Esophagus (tissue), 2 donors: ENCODE results near the gene SUPT3H. TPM values are rescaled to one million over a fixed set of nuclear protein-coding genes. Genes with fewer than 3 reads are reported as not detected.

Experiments
- H3K27ac ChIP-seq, 2 donors: one replicate each; pipeline ENCODE4 v1.5.1; 2013; ENCODE audit warnings: low read depth in 2 of 2, mild to moderate bottlenecking in 2 of 2, inconsistent platforms in 1 of 2, low read length in 1 of 2, moderate library complexity in 1 of 2
- H3K27me3 ChIP-seq, 2 donors: one replicate each; pipeline ENCODE4 v1.6.1; 2013; ENCODE audit warnings: low read length in 2 of 2, control low read depth in 1 of 2, mild to moderate bottlenecking in 1 of 2; ENCODE audit not compliant: insufficient read depth in 2 of 2, control insufficient read depth in 1 of 2
- H3K36me3 ChIP-seq, 2 donors: one replicate each; pipeline ENCODE4 v1.6.1; 2013; ENCODE audit warnings: low read length in 1 of 2; ENCODE audit not compliant: control insufficient read depth in 2 of 2, insufficient read depth in 2 of 2
- H3K4me1 ChIP-seq, 2 donors: one replicate each; pipeline ENCODE4 v1.6.1; 2013; ENCODE audit warnings: low read length in 1 of 2; ENCODE audit not compliant: control insufficient read depth in 2 of 2, insufficient read depth in 2 of 2
- H3K4me3 ChIP-seq, 2 donors: one replicate each; pipeline ENCODE4 v1.5.1; 2013; ENCODE audit warnings: low read length in 2 of 2, mild to moderate bottlenecking in 2 of 2, low read depth in 1 of 2, moderate library complexity in 1 of 2
- H3K9me3 ChIP-seq, 2 donors: one replicate each; pipeline ENCODE4 v1.6.1; 2013; ENCODE audit warnings: mild to moderate bottlenecking in 2 of 2, low read depth in 1 of 2, low read length in 1 of 2, moderate library complexity in 1 of 2; ENCODE audit not compliant: control insufficient read depth in 2 of 2, insufficient read depth in 1 of 2
- WGBS, 2 donors: extraction: QIAGEN DNeasy Blood & Tissue Kit; methylation state at CpG; one replicate each; pipeline ENCODE4 v1.1.7; 2013; 5-methylcytosine and 5-hydroxymethylcytosine counted together
- polyA plus RNA-seq, 2 donors: library from polyadenylated mRNA; stranded (reverse); fragments of 200-250 nt; gene quantifications; one replicate each; pipeline ENCODE4 v1.2.3, GENCODE V29; 2013
- donor health status: healthy with polysubstance abuse.
- donor health status: Bipolar disorder and iron deficiency.

SUPT3H gene
- polyA plus RNA-seq, 2 donors = 2.8 to 3.6 TPM

GRCh38 chr6:45092135-45092534 is 285.6 kb downstream of the SUPT3H start:
- 96 to 99% methylated on average over 3 of the region's 3 CpGs for WGBS, 2 donors
- Histone ChIP-seq H3K9me3 (no peaks in the 10 kb centered on the region), H3K4me3 (no peak overlapping the region), H3K4me1 (no peaks in the 10 kb centered on the region), H3K27me3 (no peaks in the 10 kb centered on the region), H3K36me3 (no peaks in the 10 kb centered on the region), H3K27ac (no peak overlapping the region)

GRCh38 chr6:45086360-45087084 is 291.2 kb downstream of the SUPT3H start:
- Histone ChIP-seq H3K27ac (no peak overlapping the region), H3K36me3 (no peaks in the 10 kb centered on the region), H3K4me1 (no peaks in the 10 kb centered on the region), H3K4me3 (no peak overlapping the region), H3K9me3 (no peaks in the 10 kb centered on the region), H3K27me3 (no peaks in the 10 kb centered on the region)
- 60 to 63% methylated on average over 5 of the region's 5 CpGs for WGBS, 2 donors

GRCh38 chr6:45084257-45084656 is 293.5 kb downstream of the SUPT3H start:
- H3K4me3 ChIP-seq = no peak overlapping the region
- H3K27me3 ChIP-seq = no peaks in the 10 kb centered on the region
- no peaks in the 10 kb centered on the region for H3K36me3 ChIP-seq
- H3K9me3 ChIP-seq = no peaks in the 10 kb centered on the region
- 87 to 90% methylated on average over 3 of the region's 3 CpGs for WGBS, 2 donors
- no peak overlapping the region for H3K27ac ChIP-seq
- H3K4me1 ChIP-seq = no peaks in the 10 kb centered on the region

GRCh38 chr6:45082091-45082490 is 295.6 kb downstream of the SUPT3H start:
- no peak overlapping the region for H3K27ac ChIP-seq
- WGBS, 2 donors = 76 to 80% methylated on average over 1 of the region's 1 CpG
- H3K4me1 ChIP-seq = no peaks in the 10 kb centered on the region
- no peak overlapping the region for H3K4me3 ChIP-seq
- no peaks in the 10 kb centered on the region for H3K36me3 ChIP-seq
- H3K27me3 ChIP-seq = no peaks in the 10 kb centered on the region
- no peaks in the 10 kb centered on the region for H3K9me3 ChIP-seq

GRCh38 chr6:45081634-45082033 is 296.1 kb downstream of the SUPT3H start:
- no peaks in the 10 kb centered on the region for H3K4me1 ChIP-seq
- no peak overlapping the region for H3K4me3 ChIP-seq
- WGBS, 2 donors = 95 to 96% methylated on average over 1 of the region's 1 CpG
- no peak overlapping the region for H3K27ac ChIP-seq
- H3K9me3 ChIP-seq = no peaks in the 10 kb centered on the region
- H3K36me3 ChIP-seq = no peaks in the 10 kb centered on the region
- no peaks in the 10 kb centered on the region for H3K27me3 ChIP-seq

- Histone ChIP-seq H3K27ac (no peak overlapping the region), H3K9me3 (no peaks in the 10 kb centered on the region), H3K4me1 (no peaks in the 10 kb centered on the region), H3K27me3 (no peaks in the 10 kb centered on the region), H3K4me3 (no peak overlapping the region), H3K36me3 (no peaks in the 10 kb centered on the region)
- 98 to 100% methylated on average over 3 of the region's 3 CpGs for WGBS, 2 donors
Observed at GRCh38 chr6:45078432-45078831, 299.3 kb downstream of the SUPT3H start.

- no peaks in the 10 kb centered on the region for H3K27me3 ChIP-seq
- H3K9me3 ChIP-seq = no peaks in the 10 kb centered on the region
- no peak overlapping the region for H3K4me3 ChIP-seq
- WGBS, 2 donors = 91 to 98% methylated on average over 2 of the region's 2 CpGs
- no peak overlapping the region for H3K27ac ChIP-seq
- H3K4me1 ChIP-seq = no peaks in the 10 kb centered on the region
- no peaks in the 10 kb centered on the region for H3K36me3 ChIP-seq
Observed at GRCh38 chr6:45076217-45076930, 301.4 kb downstream of the SUPT3H start.

- no peaks in the 10 kb centered on the region for H3K36me3 ChIP-seq
- no peaks in the 10 kb centered on the region for H3K4me1 ChIP-seq
- WGBS, 2 donors = 68 to 70% methylated on average over 2 of the region's 2 CpGs
- no peaks in the 10 kb centered on the region for H3K9me3 ChIP-seq
- H3K4me3 ChIP-seq = no peak overlapping the region
- H3K27me3 ChIP-seq = no peaks in the 10 kb centered on the region
- H3K27ac ChIP-seq = no peak overlapping the region
Observed at GRCh38 chr6:45075246-45075645, 302.5 kb downstream of the SUPT3H start.

GRCh38 chr6:45074439-45074838 is 303.3 kb downstream of the SUPT3H start:
- no peak overlapping the region for H3K27ac ChIP-seq
- H3K4me3 ChIP-seq = no peak overlapping the region
- H3K9me3 ChIP-seq = no peaks in the 10 kb centered on the region
- H3K27me3 ChIP-seq = no peaks in the 10 kb centered on the region
- H3K4me1 ChIP-seq = no peaks in the 10 kb centered on the region
- H3K36me3 ChIP-seq = no peaks in the 10 kb centered on the region
- WGBS, 2 donors = 86 to 94% methylated on average over 1 of the region's 1 CpG

GRCh38 chr6:45073771-45074170 is 304.0 kb downstream of the SUPT3H start:
- no peak overlapping the region for H3K27ac ChIP-seq
- H3K4me3 ChIP-seq = no peak overlapping the region
- H3K36me3 ChIP-seq = no peaks in the 10 kb centered on the region
- no peaks in the 10 kb centered on the region for H3K27me3 ChIP-seq
- no peaks in the 10 kb centered on the region for H3K9me3 ChIP-seq
- H3K4me1 ChIP-seq = no peaks in the 10 kb centered on the region
